Measurements from ENCODE around the gene ATXN7. TPM values are rescaled to one million over a fixed set of nuclear protein-coding genes. Genes with fewer than 3 reads are reported as not detected.

Gene ATXN7
- total and polyA plus RNA-seq, 4 donors: 2.8 to 13.6 (median 5.6) TPM

GRCh38 chr3:64011685-64012084 lies 148.0 kb downstream of the ATXN7 start:
- peaks cover 6 to 84% (median 72%) of the 10 kb centered on the region in 4 donors for H3K36me3 ChIP-seq (ENCODE audit: control insufficient read depth in 4 of 4, insufficient read depth in 3 of 4, low read depth in 1 of 4, low read length in 3 of 4)
- TF ChIP-seq YY1 (IDR thresholded peaks at IDR 0.05) (no peak), HNF4A (conservative IDR thresholded peaks at IDR 0.05) (no peak), TAF1 (conservative IDR thresholded peaks at IDR 0.05) (no peak), SP1 (IDR thresholded peaks at IDR 0.05) (no peak), NR2F2 (IDR thresholded peaks at IDR 0.05) (no peak), GABPA (IDR thresholded peaks at IDR 0.05 in 1 of 2, conservative IDR thresholded peaks at IDR 0.05 in 1 of 2) (no peak), MAX (IDR thresholded peaks at IDR 0.05) (no peak), REST (IDR thresholded peaks at IDR 0.05) (no peak), FOXA2 (IDR thresholded peaks at IDR 0.05) (no peak), FOXA1 (IDR thresholded peaks at IDR 0.05) (no peak)
- TF ChIP-seq, protein P1, sequence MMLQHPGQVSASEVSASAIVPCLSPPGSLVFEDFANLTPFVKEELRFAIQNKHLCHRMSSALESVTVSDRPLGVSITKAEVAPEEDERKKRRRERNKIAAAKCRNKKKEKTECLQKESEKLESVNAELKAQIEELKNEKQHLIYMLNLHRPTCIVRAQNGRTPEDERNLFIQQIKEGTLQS (IDR thresholded peaks at IDR 0.05): no peak
- TF ChIP-seq, protein P2, sequence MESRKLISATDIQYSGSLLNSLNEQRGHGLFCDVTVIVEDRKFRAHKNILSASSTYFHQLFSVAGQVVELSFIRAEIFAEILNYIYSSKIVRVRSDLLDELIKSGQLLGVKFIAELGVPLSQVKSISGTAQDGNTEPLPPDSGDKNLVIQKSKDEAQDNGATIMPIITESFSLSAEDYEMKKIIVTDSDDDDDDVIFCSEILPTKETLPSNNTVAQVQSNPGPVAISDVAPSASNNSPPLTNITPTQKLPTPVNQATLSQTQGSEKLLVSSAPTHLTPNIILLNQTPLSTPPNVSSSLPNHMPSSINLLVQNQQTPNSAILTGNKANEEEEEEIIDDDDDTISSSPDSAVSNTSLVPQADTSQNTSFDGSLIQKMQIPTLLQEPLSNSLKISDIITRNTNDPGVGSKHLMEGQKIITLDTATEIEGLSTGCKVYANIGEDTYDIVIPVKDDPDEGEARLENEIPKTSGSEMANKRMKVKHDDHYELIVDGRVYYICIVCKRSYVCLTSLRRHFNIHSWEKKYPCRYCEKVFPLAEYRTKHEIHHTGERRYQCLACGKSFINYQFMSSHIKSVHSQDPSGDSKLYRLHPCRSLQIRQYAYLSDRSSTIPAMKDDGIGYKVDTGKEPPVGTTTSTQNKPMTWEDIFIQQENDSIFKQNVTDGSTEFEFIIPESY (IDR thresholded peaks at IDR 0.05): no peak
- TF ChIP-seq, protein P3, sequence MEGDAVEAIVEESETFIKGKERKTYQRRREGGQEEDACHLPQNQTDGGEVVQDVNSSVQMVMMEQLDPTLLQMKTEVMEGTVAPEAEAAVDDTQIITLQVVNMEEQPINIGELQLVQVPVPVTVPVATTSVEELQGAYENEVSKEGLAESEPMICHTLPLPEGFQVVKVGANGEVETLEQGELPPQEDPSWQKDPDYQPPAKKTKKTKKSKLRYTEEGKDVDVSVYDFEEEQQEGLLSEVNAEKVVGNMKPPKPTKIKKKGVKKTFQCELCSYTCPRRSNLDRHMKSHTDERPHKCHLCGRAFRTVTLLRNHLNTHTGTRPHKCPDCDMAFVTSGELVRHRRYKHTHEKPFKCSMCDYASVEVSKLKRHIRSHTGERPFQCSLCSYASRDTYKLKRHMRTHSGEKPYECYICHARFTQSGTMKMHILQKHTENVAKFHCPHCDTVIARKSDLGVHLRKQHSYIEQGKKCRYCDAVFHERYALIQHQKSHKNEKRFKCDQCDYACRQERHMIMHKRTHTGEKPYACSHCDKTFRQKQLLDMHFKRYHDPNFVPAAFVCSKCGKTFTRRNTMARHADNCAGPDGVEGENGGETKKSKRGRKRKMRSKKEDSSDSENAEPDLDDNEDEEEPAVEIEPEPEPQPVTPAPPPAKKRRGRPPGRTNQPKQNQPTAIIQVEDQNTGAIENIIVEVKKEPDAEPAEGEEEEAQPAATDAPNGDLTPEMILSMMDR (IDR thresholded peaks at IDR 0.05; ENCODE audit: low read depth, low read length, missing input control): no peak
- no peaks in the 10 kb centered on the region for H3K4me1 ChIP-seq (ENCODE audit: control insufficient read depth in 4 of 4, insufficient read depth in 4 of 4, low read length in 3 of 4)

GRCh38 chr3:64016941-64017620 lies 153.4 kb downstream of the ATXN7 start:
- H3K27me3 ChIP-seq (ENCODE audit: control insufficient read depth in 4 of 4, insufficient read depth in 4 of 4, low read length in 3 of 4): no peaks in the 10 kb centered on the region
- no peaks in the 10 kb centered on the region for H3K9me3 ChIP-seq (ENCODE audit: control insufficient read depth in 4 of 4, low read length in 3 of 4)
- DNase-seq (ENCODE audit: low spot score): no peak
- H3K27ac ChIP-seq (ENCODE audit: low read depth in 1 of 2, low read length in 2 of 2): no peak overlapping the region
- H3K4me3 ChIP-seq (ENCODE audit: low read depth in 1 of 3, low read length in 3 of 3): no peak overlapping the region
- H3K36me3 ChIP-seq (ENCODE audit: control insufficient read depth in 4 of 4, insufficient read depth in 3 of 4, low read depth in 1 of 4, low read length in 3 of 4): peaks cover 12 to 62% (median 55%) of the 10 kb centered on the region in 4 donors
- H3K9ac ChIP-seq (ENCODE audit: low read depth in 1 of 2, low read length in 2 of 2): no peak overlapping the region
- H3K4me1 ChIP-seq (ENCODE audit: control insufficient read depth in 4 of 4, insufficient read depth in 4 of 4, low read length in 3 of 4): peaks cover 4 to 11% (median 6%) of the 10 kb centered on the region in 4 donors
- 94% methylated on average over 3 of the region's 3 CpGs for WGBS
- TF ChIP-seq TAF1 (conservative IDR thresholded peaks at IDR 0.05): no peak
- TF ChIP-seq, protein P2 (IDR thresholded peaks at IDR 0.05): no peak
- TF ChIP-seq HNF4G (IDR thresholded peaks at IDR 0.05): no peak
- TF ChIP-seq, protein P1 (IDR thresholded peaks at IDR 0.05): no peak
- TF ChIP-seq RXRA (IDR thresholded peaks at IDR 0.05): no peak
- TF ChIP-seq RAD21 (IDR thresholded peaks at IDR 0.05): no peak
- no peak for TF ChIP-seq REST (IDR thresholded peaks at IDR 0.05)
- no peak for TF ChIP-seq SP1 (IDR thresholded peaks at IDR 0.05)
- TF ChIP-seq NR2F2 (IDR thresholded peaks at IDR 0.05): no peak
- TF ChIP-seq GABPA (IDR thresholded peaks at IDR 0.05 in 1 of 2, conservative IDR thresholded peaks at IDR 0.05 in 1 of 2): no peak

More at GRCh38 chr3:64011685-64012084, 148.0 kb downstream of the ATXN7 start:
- H3K9me3 ChIP-seq (ENCODE audit: control insufficient read depth in 4 of 4, low read length in 3 of 4): no peaks in the 10 kb centered on the region
- no peak overlapping the region for H3K9ac ChIP-seq (ENCODE audit: low read depth in 1 of 2, low read length in 2 of 2)
- DNase-seq (ENCODE audit: low spot score): no peak
- no peak overlapping the region for H3K4me3 ChIP-seq (ENCODE audit: low read depth in 1 of 3, low read length in 3 of 3)
- 88% methylated on average over 5 of the region's 5 CpGs for WGBS
- H3K27ac ChIP-seq (ENCODE audit: low read depth in 1 of 2, low read length in 2 of 2): no peak overlapping the region
- no peaks in the 10 kb centered on the region for H3K27me3 ChIP-seq (ENCODE audit: control insufficient read depth in 4 of 4, insufficient read depth in 4 of 4, low read length in 3 of 4)

Data from liver (tissue), 9 donors.